Measurements from ENCODE around the gene UBASH3B.

The UBASH3B gene

DNA sequence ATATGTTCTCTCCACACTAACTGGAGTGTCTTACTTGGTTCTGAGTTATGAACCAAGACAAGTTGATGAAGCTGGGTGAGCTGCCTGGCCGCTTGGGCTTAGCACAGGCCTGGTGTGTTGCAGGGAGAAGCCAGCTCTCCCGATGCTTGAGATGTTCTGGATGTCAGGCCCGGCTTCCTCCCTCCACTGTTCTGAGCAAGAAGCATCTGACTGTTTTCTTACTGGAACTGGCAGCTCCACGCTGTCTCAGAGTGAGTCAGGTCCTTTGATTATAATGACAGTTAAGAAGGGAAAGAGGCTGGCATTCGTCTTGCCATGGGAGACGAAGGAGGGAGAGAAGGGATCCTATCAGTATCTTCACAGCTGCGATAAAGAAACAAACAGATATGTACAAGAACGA lies 136.3 kb downstream of the UBASH3B start:
- Histone ChIP-seq H3K4me3 (ENCODE audit: low read depth, low read length) (no peak overlapping the region), H3K79me2 (no peaks in the 10 kb centered on the region), H2AFZ (no peak overlapping the region), H3K36me3 (ENCODE audit: control insufficient read depth, insufficient read depth, low read length) (no peaks in the 10 kb centered on the region), H3K27ac (no peak overlapping the region), H3K9me3 (ENCODE audit: control insufficient read depth, low read length) (no peaks in the 10 kb centered on the region), H3K4me1 (no peaks in the 10 kb centered on the region), H3K4me2 (ENCODE audit: low read length) (no peak overlapping the region), H3K9ac (no peak overlapping the region), H3K27me3 (ENCODE audit: control insufficient read depth, insufficient read depth, low read length) (no peaks in the 10 kb centered on the region)
- TF ChIP-seq, protein P1, sequence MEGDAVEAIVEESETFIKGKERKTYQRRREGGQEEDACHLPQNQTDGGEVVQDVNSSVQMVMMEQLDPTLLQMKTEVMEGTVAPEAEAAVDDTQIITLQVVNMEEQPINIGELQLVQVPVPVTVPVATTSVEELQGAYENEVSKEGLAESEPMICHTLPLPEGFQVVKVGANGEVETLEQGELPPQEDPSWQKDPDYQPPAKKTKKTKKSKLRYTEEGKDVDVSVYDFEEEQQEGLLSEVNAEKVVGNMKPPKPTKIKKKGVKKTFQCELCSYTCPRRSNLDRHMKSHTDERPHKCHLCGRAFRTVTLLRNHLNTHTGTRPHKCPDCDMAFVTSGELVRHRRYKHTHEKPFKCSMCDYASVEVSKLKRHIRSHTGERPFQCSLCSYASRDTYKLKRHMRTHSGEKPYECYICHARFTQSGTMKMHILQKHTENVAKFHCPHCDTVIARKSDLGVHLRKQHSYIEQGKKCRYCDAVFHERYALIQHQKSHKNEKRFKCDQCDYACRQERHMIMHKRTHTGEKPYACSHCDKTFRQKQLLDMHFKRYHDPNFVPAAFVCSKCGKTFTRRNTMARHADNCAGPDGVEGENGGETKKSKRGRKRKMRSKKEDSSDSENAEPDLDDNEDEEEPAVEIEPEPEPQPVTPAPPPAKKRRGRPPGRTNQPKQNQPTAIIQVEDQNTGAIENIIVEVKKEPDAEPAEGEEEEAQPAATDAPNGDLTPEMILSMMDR (IDR thresholded peaks at IDR 0.05), result no peak

DNA sequence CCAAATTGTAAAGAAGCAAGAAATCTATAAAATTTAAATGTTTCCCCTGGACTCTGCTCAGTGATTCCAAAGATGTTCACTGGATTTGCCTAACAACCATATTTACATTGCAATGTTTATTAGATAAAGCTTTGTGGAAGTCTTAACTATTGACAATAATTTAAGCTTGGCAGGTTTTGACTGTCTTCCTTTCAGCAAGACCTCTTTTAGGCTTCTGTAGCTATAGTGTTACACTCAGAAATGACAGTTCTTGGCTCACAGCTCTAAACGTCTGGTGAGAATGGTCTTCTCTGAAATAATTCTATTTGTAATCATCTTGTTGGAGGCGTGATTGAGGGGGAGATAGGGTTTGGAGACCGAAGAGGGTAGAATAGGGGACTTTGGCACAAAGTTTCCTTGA lies 138.0 kb downstream of the UBASH3B start:
- Histone ChIP-seq H3K79me2 (no peaks in the 10 kb centered on the region), H3K9ac (no peak overlapping the region), H3K4me3 (ENCODE audit: low read depth, low read length) (no peak overlapping the region), H3K4me2 (ENCODE audit: low read length) (no peak overlapping the region), H3K4me1 (no peaks in the 10 kb centered on the region), H3K9me3 (ENCODE audit: control insufficient read depth, low read length) (no peaks in the 10 kb centered on the region), H3K27me3 (ENCODE audit: control insufficient read depth, insufficient read depth, low read length) (no peaks in the 10 kb centered on the region), H3K27ac (no peak overlapping the region), H2AFZ (no peak overlapping the region), H3K36me3 (ENCODE audit: control insufficient read depth, insufficient read depth, low read length) (no peaks in the 10 kb centered on the region)
- TF ChIP-seq, protein P1 (IDR thresholded peaks at IDR 0.05), result no peak

DNA sequence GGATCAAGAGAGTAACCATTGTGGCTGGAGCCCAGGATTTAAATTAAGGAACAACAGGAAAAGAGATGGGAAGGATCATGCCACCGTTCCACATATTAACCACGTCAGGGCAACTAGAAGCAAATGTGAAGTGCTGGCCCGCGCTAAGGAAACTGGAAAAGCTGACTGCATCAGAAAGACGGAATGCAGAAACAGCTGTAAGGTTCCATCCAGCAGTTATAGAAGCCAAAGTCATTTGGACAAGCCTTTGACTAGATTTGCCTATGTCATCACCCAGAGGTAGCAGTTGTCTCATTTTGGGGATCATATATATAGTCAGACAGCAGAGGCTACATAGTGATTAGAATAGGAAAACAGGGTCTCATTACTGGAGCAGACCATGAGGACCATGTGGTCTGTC lies 139.8 kb downstream of the UBASH3B start:
- Histone ChIP-seq H3K27me3 (ENCODE audit: control insufficient read depth, insufficient read depth, low read length) (no peaks in the 10 kb centered on the region), H3K79me2 (no peaks in the 10 kb centered on the region), H2AFZ (no peak overlapping the region), H3K4me2 (ENCODE audit: low read length) (no peak overlapping the region), H3K36me3 (ENCODE audit: control insufficient read depth, insufficient read depth, low read length) (no peaks in the 10 kb centered on the region), H3K4me3 (ENCODE audit: low read depth, low read length) (no peak overlapping the region), H3K9ac (no peak overlapping the region), H3K4me1 (no peaks in the 10 kb centered on the region), H3K27ac (no peak overlapping the region), H3K9me3 (ENCODE audit: control insufficient read depth, low read length) (no peaks in the 10 kb centered on the region)
- TF ChIP-seq, protein P1 (IDR thresholded peaks at IDR 0.05), result no peak

DNA sequence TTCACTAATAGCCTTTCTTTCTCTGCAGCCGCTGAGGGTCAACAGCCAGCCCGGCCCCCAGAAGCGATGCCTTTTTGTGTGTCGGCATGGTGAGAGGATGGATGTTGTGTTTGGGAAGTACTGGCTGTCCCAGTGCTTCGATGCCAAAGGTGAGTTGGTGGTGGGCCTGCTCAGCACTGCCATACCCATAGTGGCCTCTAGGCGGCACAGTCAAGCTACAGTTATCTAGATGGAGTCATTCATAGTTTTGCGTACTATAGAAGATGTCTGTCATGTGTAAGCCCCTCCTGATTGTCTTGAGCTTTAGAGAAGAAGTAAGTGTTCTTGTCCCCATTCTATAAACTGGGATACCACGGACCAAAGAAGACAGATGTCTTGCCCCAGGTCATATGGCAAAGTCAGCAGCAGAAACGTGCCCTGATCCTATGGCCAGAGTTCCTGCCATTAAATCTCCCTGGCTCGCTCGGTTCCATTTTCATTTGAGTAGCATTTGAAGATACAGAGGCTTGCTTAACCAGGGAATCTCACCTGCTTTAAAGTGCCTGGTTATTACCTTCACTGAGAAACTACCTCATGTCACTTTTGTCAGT lies 140.7 kb downstream of the UBASH3B start:
- TF ChIP-seq, protein P1 (IDR thresholded peaks at IDR 0.05), result peak; percentile 75
- Histone ChIP-seq H3K4me1 (no peaks in the 10 kb centered on the region), H2AFZ (no peak overlapping the region), H3K79me2 (no peaks in the 10 kb centered on the region), H3K27ac (no peak overlapping the region), H3K9ac (no peak overlapping the region), H3K4me2 (ENCODE audit: low read length) (no peak overlapping the region), H3K4me3 (ENCODE audit: low read depth, low read length) (no peak overlapping the region), H3K9me3 (ENCODE audit: control insufficient read depth, low read length) (no peaks in the 10 kb centered on the region), H3K27me3 (ENCODE audit: control insufficient read depth, insufficient read depth, low read length) (no peaks in the 10 kb centered on the region), H3K36me3 (ENCODE audit: control insufficient read depth, insufficient read depth, low read length) (no peaks in the 10 kb centered on the region)

DNA sequence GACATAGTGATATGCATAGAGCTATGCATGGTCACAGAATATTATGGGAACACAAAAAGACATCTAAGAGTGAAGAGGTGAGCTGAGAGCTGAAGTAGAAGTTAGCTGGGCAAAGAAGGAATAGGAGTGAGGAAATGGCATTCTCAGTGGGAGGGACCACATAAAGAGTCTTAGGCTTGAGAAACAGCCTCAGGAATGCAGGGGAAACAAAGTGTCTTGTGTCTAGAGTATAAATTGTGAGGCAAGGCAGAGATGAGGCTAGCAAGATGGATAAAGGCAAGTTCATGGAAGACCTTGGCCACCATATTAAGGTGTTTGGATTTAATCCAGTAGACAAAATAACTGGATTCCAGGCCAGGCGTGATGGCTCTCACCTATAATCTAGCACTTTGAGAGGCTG lies 142.1 kb downstream of the UBASH3B start:
- H3K9me3 ChIP-seq (ENCODE audit: control insufficient read depth, low read length), result no peaks in the 10 kb centered on the region
- H3K4me2 ChIP-seq (ENCODE audit: low read length), result no peak overlapping the region
- H2AFZ ChIP-seq, result no peak overlapping the region
- no peaks in the 10 kb centered on the region for H3K27me3 ChIP-seq (ENCODE audit: control insufficient read depth, insufficient read depth, low read length)
- H3K9ac ChIP-seq, result no peak overlapping the region
- no peaks in the 10 kb centered on the region for H3K36me3 ChIP-seq (ENCODE audit: control insufficient read depth, insufficient read depth, low read length)
- no peaks in the 10 kb centered on the region for H3K4me1 ChIP-seq
- H3K27ac ChIP-seq, result no peak overlapping the region
- no peak overlapping the region for H3K4me3 ChIP-seq (ENCODE audit: low read depth, low read length)
- H3K79me2 ChIP-seq, result no peaks in the 10 kb centered on the region
- TF ChIP-seq, protein P1 (IDR thresholded peaks at IDR 0.05), result no peak

All from parathyroid adenoma (tissue), 2 donors.